OCI-M2 (cell line): Measurements from ENCODE around the gene SFXN5.

ENCODE experiments used
- DNase-seq: peaks from one replicate; lab custom pipeline; 2025; ENCODE audit not compliant: unreplicated experiment; lab: John Stamatoyannopoulos, UW

Gene SFXN5

GRCh38 chr2:72995430-72996116, 75.9 kb downstream of the SFXN5 start:
- no peak for DNase-seq

GRCh38 chr2:72994991-72995380, 76.5 kb downstream of the SFXN5 start:
- DNase-seq = no peak

- no peak for DNase-seq
These were observed 77.1 kb downstream of the SFXN5 start for GRCh38 chr2:72994282-72994990.

- no peak for DNase-seq
These were observed 77.6 kb downstream of the SFXN5 start for GRCh38 chr2:72993933-72994280.

GRCh38 chr2:72993147-72993932, 78.2 kb downstream of the SFXN5 start:
- DNase-seq = no peak

GRCh38 chr2:72992734-72993102, 78.8 kb downstream of the SFXN5 start:
- no peak for DNase-seq

GRCh38 chr2:72991980-72992733, 79.4 kb downstream of the SFXN5 start:
- DNase-seq = no peak

GRCh38 chr2:72991439-72991725, 80.1 kb downstream of the SFXN5 start:
- DNase-seq = no peak

- no peak for DNase-seq
These were observed 80.6 kb downstream of the SFXN5 start for GRCh38 chr2:72990695-72991438.

- DNase-seq = no peak
These were observed 81.5 kb downstream of the SFXN5 start for GRCh38 chr2:72989770-72990556.

- DNase-seq = no peak
These were observed 82.7 kb downstream of the SFXN5 start for GRCh38 chr2:72988726-72989273.

- DNase-seq = no peak
These were observed 83.5 kb downstream of the SFXN5 start for GRCh38 chr2:72988041-72988440.

- DNase-seq = no peak
These were observed 85.4 kb downstream of the SFXN5 start for GRCh38 chr2:72985891-72986683.

- DNase-seq = no peak
These were observed 86.4 kb downstream of the SFXN5 start for GRCh38 chr2:72985136-72985535.

- no peak for DNase-seq
These were observed 87.3 kb downstream of the SFXN5 start for GRCh38 chr2:72984172-72984671.

- DNase-seq = no peak
These were observed 87.9 kb downstream of the SFXN5 start for GRCh38 chr2:72983500-72984161.

GRCh38 chr2:72982781-72983499, 88.6 kb downstream of the SFXN5 start:
- DNase-seq = no peak

GRCh38 chr2:72982219-72982618, 89.3 kb downstream of the SFXN5 start:
- DNase-seq = no peak
